A673 (cell line): ENCODE measurements around the gene TRIM41. TPM values are rescaled to one million over a fixed set of nuclear protein-coding genes. Genes with fewer than 3 reads are reported as not detected.

ENCODE experiments used
- Bru-seq: library from RNA; stranded (reverse); fragments of 400-500 nt; gene quantifications from one replicate; lab custom pipeline; 2021; lab: Mats Ljungman, UMichigan
- BruChase-seq, 2 experiments: library from RNA; stranded (reverse); fragments of 400-500 nt; gene quantifications; one replicate each; lab custom pipeline; 2021; lab: Mats Ljungman, UMichigan
- BruUV-seq: library from RNA; stranded (reverse); fragments of 400-500 nt; replicated peaks from 2 replicates; lab custom pipeline; 2021; lab: Mats Ljungman, UMichigan
- CTCF ChIA-PET: fragments of 300-600 bp; sonication (Branson Sonifier 250); formaldehyde crosslinking; loops from one replicate; lab custom pipeline; 2022; ENCODE audit warnings: antibody characterized with exemption; lab: Charles Lee
- POLR2A ChIA-PET: fragments of 300-600 bp; sonication (Branson Sonifier 250); formaldehyde crosslinking; loops from one replicate; lab custom pipeline; 2022; ENCODE audit warnings: antibody characterized with exemption; ENCODE audit not compliant: low non-redundant PET; lab: Charles Lee
- DNase-seq: peaks from one replicate; pipeline ENCODE4 v3.0.0-alpha.2; 2015; ENCODE audit warnings: low spot score
- H3K27ac ChIP-seq: fragments of 200-600 bp; sonication (generic); 2 replicates; pipeline ENCODE4 v1.5.1; 2016; ENCODE audit warnings: mixed run types, low read depth, mild to moderate bottlenecking, mixed read lengths, antibody characterized with exemption, low read length; ENCODE audit not compliant: poor library complexity, severe bottlenecking
- H3K27me3 ChIP-seq: fragments of 200-600 bp; sonication (generic); replicated peaks from 2 replicates; pipeline ENCODE4 v1.6.1; 2017; ENCODE audit warnings: mixed run types, low read depth, mild to moderate bottlenecking, mixed read lengths, antibody characterized with exemption, low read length; ENCODE audit not compliant: insufficient read depth, poor library complexity
- H3K36me3 ChIP-seq: fragments of 200-600 bp; sonication (generic); 2 replicates; pipeline ENCODE4 v1.6.1; 2016; ENCODE audit warnings: mixed run types, mild to moderate bottlenecking, mixed read lengths, antibody characterized with exemption, low read length; ENCODE audit not compliant: insufficient read depth, poor library complexity, severe bottlenecking
- H3K4me1 ChIP-seq: fragments of 200-600 bp; sonication (generic); 2 replicates; pipeline ENCODE4 v1.6.1; 2017; ENCODE audit warnings: mixed run types, mild to moderate bottlenecking, mixed read lengths, antibody characterized with exemption, low read length; ENCODE audit not compliant: insufficient read depth, poor library complexity, severe bottlenecking
- H3K4me3 ChIP-seq: fragments of 200-600 bp; sonication (generic); 2 replicates; pipeline ENCODE4 v1.5.1; 2016; ENCODE audit warnings: low read depth, mixed run types, mild to moderate bottlenecking, mixed read lengths, low read length; ENCODE audit not compliant: poor library complexity, severe bottlenecking
- H3K9me3 ChIP-seq: fragments of 200-600 bp; sonication (generic); 2 replicates; pipeline ENCODE4 v1.6.1; 2016; ENCODE audit warnings: mixed run types, low read depth, mild to moderate bottlenecking, mixed read lengths, antibody characterized with exemption, low read length; ENCODE audit not compliant: poor library complexity, severe bottlenecking
- EZH2 ChIP-seq: fragments of 200-600 bp; sonication (generic); IDR thresholded peaks from 2 replicates; pipeline ENCODE4 v1.6.1; 2017; ENCODE audit warnings: borderline replicate concordance, low read depth, mild to moderate bottlenecking, mixed read lengths, antibody characterized with exemption, low read length; ENCODE audit not compliant: poor library complexity, severe bottlenecking
- intact Hi-C: fragments of 100-400 bp; cut with micrococcal nuclease; formaldehyde crosslinking; loops from one replicate; pipeline ENCODE4 v1.10.0; 2022; ENCODE audit not compliant: unreplicated experiment
- long read RNA-seq: library from polyadenylated mRNA; stranded (forward); transcript quantifications from one replicate; pipeline ENCODE4 v2.0.0, GENCODE V29; 2022
- total RNA-seq: library from RNA; stranded (reverse); gene quantifications from 2 replicates; pipeline ENCODE4 v1.2.3, GENCODE V29; 2021
- TF ChIP-seq, protein P1 (sequence below): fragments of 300-800, 200-600 bp; sonication (generic); conservative IDR thresholded peaks from 2 replicates; pipeline ENCODE4 v1.5.1; 2017; ENCODE audit warnings: low read depth, mild to moderate bottlenecking, antibody characterized with exemption, low read length, moderate library complexity, mixed read lengths

TRIM41 gene
- 24.2 and 24.6 TPM in 2 replicates for total RNA-seq
- Bru-seq, nascent RNA: percentile 62 among the genes with signal in this experiment
- BruChase-seq, experiment 1, labeled RNA remaining after a 2-hour chase: percentile 65 among the genes with signal in this experiment
- percentile 81 among the genes with signal in this experiment for BruChase-seq, experiment 2, labeled RNA remaining after a 6-hour chase
- long read RNA-seq, partial matches to known transcripts: 2 of 11 reads
- long read RNA-seq, other reads (novel, unspliced or antisense): 6 of 11 reads

DNA sequence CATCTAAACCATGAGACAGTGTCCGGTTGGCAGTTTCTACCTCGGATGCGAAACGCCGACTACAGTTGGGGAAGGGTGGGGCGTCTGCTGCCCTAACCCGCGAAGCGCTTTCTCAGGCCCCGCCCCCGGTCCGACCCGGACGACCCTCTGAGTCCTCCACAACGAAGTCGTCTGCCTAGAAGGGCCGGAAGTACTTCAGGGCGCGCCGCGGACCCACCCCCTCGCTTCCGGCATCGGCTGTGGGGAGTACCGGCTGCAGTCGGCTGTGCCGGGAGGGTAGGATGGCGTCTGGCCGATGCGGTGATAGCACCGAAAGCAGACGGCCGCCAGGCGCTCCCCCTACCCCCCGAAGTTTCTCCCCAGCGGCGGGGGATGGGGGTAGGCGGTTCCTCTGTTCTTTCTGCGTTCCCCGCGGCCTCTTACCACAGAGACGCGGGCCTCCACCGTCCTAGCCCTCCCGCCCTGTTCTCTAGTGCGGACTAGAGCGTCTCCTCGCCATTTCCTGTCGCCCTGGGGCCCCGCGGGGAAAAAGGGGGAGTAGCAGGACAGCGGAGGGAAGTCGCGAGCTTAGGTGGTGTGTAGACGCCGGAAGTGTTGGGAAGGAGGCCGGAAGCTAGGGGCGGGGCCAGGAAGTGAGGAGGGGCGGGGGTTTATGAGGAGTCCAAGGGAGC lies at the start of gene TRIM41:
TRIM41 (plus strand) TSS at position 224 of the 671 bp plus-strand sequence. CDS start 719 bp downstream, outside the sequence.
- TF ChIP-seq, protein P1, sequence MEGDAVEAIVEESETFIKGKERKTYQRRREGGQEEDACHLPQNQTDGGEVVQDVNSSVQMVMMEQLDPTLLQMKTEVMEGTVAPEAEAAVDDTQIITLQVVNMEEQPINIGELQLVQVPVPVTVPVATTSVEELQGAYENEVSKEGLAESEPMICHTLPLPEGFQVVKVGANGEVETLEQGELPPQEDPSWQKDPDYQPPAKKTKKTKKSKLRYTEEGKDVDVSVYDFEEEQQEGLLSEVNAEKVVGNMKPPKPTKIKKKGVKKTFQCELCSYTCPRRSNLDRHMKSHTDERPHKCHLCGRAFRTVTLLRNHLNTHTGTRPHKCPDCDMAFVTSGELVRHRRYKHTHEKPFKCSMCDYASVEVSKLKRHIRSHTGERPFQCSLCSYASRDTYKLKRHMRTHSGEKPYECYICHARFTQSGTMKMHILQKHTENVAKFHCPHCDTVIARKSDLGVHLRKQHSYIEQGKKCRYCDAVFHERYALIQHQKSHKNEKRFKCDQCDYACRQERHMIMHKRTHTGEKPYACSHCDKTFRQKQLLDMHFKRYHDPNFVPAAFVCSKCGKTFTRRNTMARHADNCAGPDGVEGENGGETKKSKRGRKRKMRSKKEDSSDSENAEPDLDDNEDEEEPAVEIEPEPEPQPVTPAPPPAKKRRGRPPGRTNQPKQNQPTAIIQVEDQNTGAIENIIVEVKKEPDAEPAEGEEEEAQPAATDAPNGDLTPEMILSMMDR: no peak
- no peak for TF ChIP-seq EZH2
- Histone ChIP-seq H3K36me3 (no peaks in the 10 kb centered on the region), H3K4me3 (peak within 1 kb of the TSS; percentile 83), H3K4me1 (peaks cover 11% of the 10 kb centered on the region), H3K27ac (peak within 1 kb of the TSS; percentile 96), H3K27me3 (no peaks in the 10 kb centered on the region), H3K9me3 (no peaks in the 10 kb centered on the region)
- intact Hi-C loops: loop anchor here (1.0 kb wide), 1 partner anchor 21 kb away; no protein-coding TSS in a partner anchor
- no TSS peak for BruUV-seq
- CTCF ChIA-PET: interaction anchor here (1.0 kb wide), 1 partner anchor 16 kb away, joined by 3 read pairs; no protein-coding TSS in a partner anchor
- peak; percentile 98 for DNase-seq
- POLR2A ChIA-PET: interaction anchor here (0.6 kb wide), 2 partner anchors 18 to 24 kb away, joined by 6 to 8 read pairs; no protein-coding TSS in a partner anchor

DNA sequence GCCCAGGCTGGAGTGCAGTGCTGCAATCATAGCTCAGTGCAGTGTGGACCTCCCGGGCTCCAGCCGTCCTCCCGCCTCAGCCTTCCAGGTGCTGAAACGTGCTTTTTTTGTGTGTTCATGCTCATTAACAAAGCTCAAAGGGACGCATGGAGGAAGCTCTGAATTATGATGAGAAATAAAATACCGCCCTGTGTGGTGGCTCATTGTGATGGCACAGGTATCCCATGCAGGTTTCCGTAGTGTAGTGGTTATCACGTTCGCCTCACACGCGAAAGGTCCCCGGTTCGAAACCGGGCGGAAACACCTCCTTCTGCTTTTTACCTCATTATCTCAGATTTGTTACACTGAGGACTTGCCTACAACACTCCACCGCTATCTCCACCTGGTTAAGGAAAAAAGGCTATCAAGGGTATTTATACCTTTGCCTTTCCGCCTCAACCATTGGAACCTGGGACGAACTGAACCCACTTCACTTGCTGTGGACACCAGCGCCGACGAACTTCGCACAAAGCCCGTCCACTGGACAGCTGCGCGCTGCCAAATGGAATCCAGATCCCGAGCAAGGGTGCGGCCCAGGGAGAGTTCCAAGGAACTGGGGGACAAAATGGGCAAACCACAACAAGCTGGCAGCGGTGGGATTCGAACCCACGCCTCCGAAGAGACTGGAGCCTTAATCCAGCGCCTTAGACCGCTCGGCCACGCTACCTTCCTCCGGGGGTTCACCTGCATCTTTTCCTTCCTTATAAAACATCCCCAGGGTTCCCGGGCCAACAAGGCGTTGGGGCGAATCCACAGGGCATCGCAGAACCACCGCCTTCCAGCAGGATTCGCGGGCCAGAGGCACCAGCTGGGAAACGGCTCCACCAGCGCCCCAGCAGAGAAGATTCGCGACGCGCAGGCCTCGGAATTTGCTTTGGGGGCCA lies 49.4 kb upstream of the TRIM41 start:
- TF ChIP-seq, protein P1: no peak
- TF ChIP-seq EZH2: no peak
- CTCF ChIA-PET: no interaction called here
- Histone ChIP-seq H3K9me3 (no peaks in the 10 kb centered on the region), H3K27ac (no peak overlapping the region), H3K4me1 (no peaks in the 10 kb centered on the region), H3K27me3 (no peaks in the 10 kb centered on the region), H3K4me3 (peak overlapping the region; percentile 20), H3K36me3 (no peaks in the 10 kb centered on the region)
- no TSS peak for BruUV-seq
- peak; percentile 56 for DNase-seq
- POLR2A ChIA-PET: no interaction called here
- intact Hi-C loops: loop anchor here (1.0 kb wide), 1 partner anchor 11 kb away; no protein-coding TSS in a partner anchor
